Psoas muscle (tissue), 8 donors: ENCODE measurements around the gene DCHS2. TPM values are rescaled to one million over a fixed set of nuclear protein-coding genes. Genes with fewer than 3 reads are reported as not detected.

Experiments used
- ATAC-seq, 4 donors: fragments of 200-7000 bp; cut with Tn5 transposase; one replicate each; pipeline ENCODE4 v1.9.1; 2020; ENCODE audit warnings: moderate library complexity in 3 of 4, mild to moderate bottlenecking in 2 of 4
- DNase-seq, 2 donors: peaks; one replicate each; pipeline ENCODE4 v3.0.0-alpha.2; 2020
- H3K27ac ChIP-seq: fragments of 200-600 bp; one replicate; pipeline ENCODE4 v1.8.0; 2022
- H3K27me3 ChIP-seq, 3 donors: fragments of 200-600 bp in 1 of 3; one replicate each; pipeline versions ENCODE4 v1.6.1 to v1.8.0; 2013 to 2022; ENCODE audit warnings: low read length in 2 of 3, mild to moderate bottlenecking in 2 of 3, moderate library complexity in 1 of 3; ENCODE audit not compliant: insufficient read depth in 3 of 3
- H3K36me3 ChIP-seq, 2 donors: fragments of 200-600 bp in 1 of 2; one replicate each; pipeline versions ENCODE4 v1.6.1 to v1.8.0; 2013 to 2022; ENCODE audit warnings: low read depth in 1 of 2, mild to moderate bottlenecking in 1 of 2, moderate library complexity in 1 of 2; ENCODE audit not compliant: insufficient read depth in 1 of 2
- H3K4me1 ChIP-seq: fragments of 200-600 bp; one replicate; pipeline ENCODE4 v1.8.0; 2022
- H3K4me3 ChIP-seq: fragments of 200-600 bp; one replicate; pipeline ENCODE4 v1.8.0; 2022; ENCODE audit warnings: mild to moderate bottlenecking
- H3K9me3 ChIP-seq: fragments of 200-600 bp; one replicate; pipeline ENCODE4 v1.8.0; 2022
- WGBS, 3 donors: extraction: QIAGEN DNeasy Blood & Tissue Kit; methylation state at CpG; one replicate each; pipeline versions ENCODE4 v1.1.6 to v1.1.7; 2013; 5-methylcytosine and 5-hydroxymethylcytosine counted together
- intact Hi-C, 2 donors: fragments of 100-400 bp; cut with DNase I; formaldehyde crosslinking; loops; one replicate each; pipeline versions ENCODE4 v1.11.0 to v1.14.2; 2022
- polyA plus RNA-seq, 3 donors: library from polyadenylated mRNA; stranded (reverse); fragments of 200-250 nt; gene quantifications; one replicate each; pipeline ENCODE4 v1.2.3, GENCODE V29; 2013
- total RNA-seq, 4 donors: library from RNA; stranded (reverse); fragmentation: NEBNext Ultra II Directional in 2 of 4; extraction: Animal tissue kit (Norgen Biotek cat#: 25700) in 2 of 4; gene quantifications; one replicate each; pipeline versions ENCODE4 v1.2.1 to v1.2.4, GENCODE V29; 2021 to 2023
- TF ChIP-seq, protein P1 (sequence below): fragments of 200-600 bp; IDR thresholded peaks from one replicate; pipeline ENCODE4 v1.8.0; 2022; ENCODE audit warnings: antibody characterized with exemption
- donor health status: healthy with polysubstance abuse.
- donor health status: DM: no; HTN: no; CAD: no; lungs with moderate emphysema.
- donor health status: Bipolar disorder and iron deficiency.
- donor health status: healthy.
- donor health status: DM: yes; HTN: yes; CAD: no.
- donor health status: DM: no; HTN: no; CAD: no.
- donor health status: DM: no; HTN: no; CAD: no.
- donor health status: DM: yes; HTN: yes; CAD: no.

Gene DCHS2
- total and polyA plus RNA-seq, 7 donors: 0.01 to 0.84 (median 0.16) TPM; not detected in 1

- ATAC-seq: no peak
- TF ChIP-seq, protein P1, sequence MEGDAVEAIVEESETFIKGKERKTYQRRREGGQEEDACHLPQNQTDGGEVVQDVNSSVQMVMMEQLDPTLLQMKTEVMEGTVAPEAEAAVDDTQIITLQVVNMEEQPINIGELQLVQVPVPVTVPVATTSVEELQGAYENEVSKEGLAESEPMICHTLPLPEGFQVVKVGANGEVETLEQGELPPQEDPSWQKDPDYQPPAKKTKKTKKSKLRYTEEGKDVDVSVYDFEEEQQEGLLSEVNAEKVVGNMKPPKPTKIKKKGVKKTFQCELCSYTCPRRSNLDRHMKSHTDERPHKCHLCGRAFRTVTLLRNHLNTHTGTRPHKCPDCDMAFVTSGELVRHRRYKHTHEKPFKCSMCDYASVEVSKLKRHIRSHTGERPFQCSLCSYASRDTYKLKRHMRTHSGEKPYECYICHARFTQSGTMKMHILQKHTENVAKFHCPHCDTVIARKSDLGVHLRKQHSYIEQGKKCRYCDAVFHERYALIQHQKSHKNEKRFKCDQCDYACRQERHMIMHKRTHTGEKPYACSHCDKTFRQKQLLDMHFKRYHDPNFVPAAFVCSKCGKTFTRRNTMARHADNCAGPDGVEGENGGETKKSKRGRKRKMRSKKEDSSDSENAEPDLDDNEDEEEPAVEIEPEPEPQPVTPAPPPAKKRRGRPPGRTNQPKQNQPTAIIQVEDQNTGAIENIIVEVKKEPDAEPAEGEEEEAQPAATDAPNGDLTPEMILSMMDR: no peak
- H3K4me1 ChIP-seq: no peaks in the 10 kb centered on the region
- no peak overlapping the region for H3K27ac ChIP-seq
- WGBS, 3 donors: 70 to 79% (median 79%) methylated on average over 1 of the region's 1 CpG
- H3K27me3 ChIP-seq: no peaks in the 10 kb centered on the region
- no peaks in the 10 kb centered on the region for H3K36me3 ChIP-seq
- H3K4me3 ChIP-seq: no peak overlapping the region
- H3K9me3 ChIP-seq: no peaks in the 10 kb centered on the region
- DNase-seq: no peak
- intact Hi-C loops: no loop called here
Measured at GRCh38 chr4:154308207-154308606, 183.4 kb downstream of the DCHS2 start.

DNA sequence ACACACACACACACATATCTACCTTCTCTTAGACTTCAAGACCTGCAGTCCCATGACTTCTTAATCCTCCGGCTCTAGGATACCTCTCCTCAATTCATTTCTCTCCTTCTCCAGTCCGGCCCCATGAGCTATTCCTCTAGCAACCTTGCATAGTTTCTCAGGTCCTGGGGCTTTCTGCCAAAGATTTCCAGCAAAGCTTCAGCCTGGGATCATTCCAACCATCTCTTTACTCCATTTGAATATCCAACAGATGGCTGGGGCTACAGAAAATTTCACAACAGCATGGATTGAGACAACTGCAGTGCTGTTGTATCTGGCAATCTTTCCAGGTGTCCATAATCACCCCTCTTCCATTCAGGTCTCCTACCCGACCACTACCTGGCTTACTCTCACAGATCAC, 184.1 kb downstream of the DCHS2 start:
- intact Hi-C loops: no loop called here
- Histone ChIP-seq H3K9me3 (no peaks in the 10 kb centered on the region), H3K4me3 (no peak overlapping the region), H3K27me3 (no peaks in the 10 kb centered on the region), H3K27ac (no peak overlapping the region), H3K4me1 (no peaks in the 10 kb centered on the region), H3K36me3 (no peaks in the 10 kb centered on the region)
- ATAC-seq (no peak), DNase-seq (no peak)
- WGBS, 3 donors: 63 to 73% (median 69%) methylated on average over 3 of the region's 3 CpGs
- TF ChIP-seq, protein P1: no peak

DNA sequence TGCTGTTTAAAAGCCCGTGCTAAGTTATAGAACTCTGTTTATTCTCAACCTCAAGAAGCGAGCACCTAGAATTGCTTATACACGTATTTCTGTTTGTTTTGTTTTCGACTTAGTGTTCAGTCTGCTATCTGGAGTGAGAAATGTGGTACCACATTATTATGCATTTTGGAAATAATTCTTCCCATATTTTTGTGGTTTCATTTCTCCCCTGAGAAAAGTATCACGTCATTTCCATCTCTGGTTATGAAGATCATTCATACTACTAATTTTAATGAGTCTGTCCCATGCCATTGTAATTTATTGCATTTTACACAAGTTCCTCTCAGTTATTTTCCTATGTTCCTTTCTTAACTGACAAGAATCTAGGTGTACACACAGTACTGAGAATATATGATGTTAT, 186.0 kb downstream of the DCHS2 start:
- ATAC-seq: no peak
- no peaks in the 10 kb centered on the region for H3K9me3 ChIP-seq
- H3K27ac ChIP-seq: no peak overlapping the region
- TF ChIP-seq, protein P1: no peak
- no peaks in the 10 kb centered on the region for H3K4me1 ChIP-seq
- H3K36me3 ChIP-seq: no peaks in the 10 kb centered on the region
- DNase-seq: no peak
- no peak overlapping the region for H3K4me3 ChIP-seq
- H3K27me3 ChIP-seq: no peaks in the 10 kb centered on the region
- intact Hi-C loops: no loop called here
- 42 to 62% (median 49%) methylated on average over 5 of the region's 5 CpGs for WGBS, 3 donors

GRCh38 chr4:154304679-154305078, 186.9 kb downstream of the DCHS2 start:
- Histone ChIP-seq H3K4me3 (no peak overlapping the region), H3K9me3 (no peaks in the 10 kb centered on the region), H3K36me3 (no peaks in the 10 kb centered on the region), H3K4me1 (no peaks in the 10 kb centered on the region), H3K27me3 (no peaks in the 10 kb centered on the region), H3K27ac (no peak overlapping the region)
- intact Hi-C loops: no loop called here
- 75 to 76% (median 76%) methylated on average over 5 of the region's 5 CpGs for WGBS, 3 donors
- DNase-seq (no peak), ATAC-seq (no peak)
- TF ChIP-seq, protein P1: no peak

- intact Hi-C loops: no loop called here
- WGBS, 3 donors: 61 to 66% (median 65%) methylated on average over 4 of the region's 4 CpGs
- ATAC-seq: no peak
- DNase-seq: no peak
- TF ChIP-seq, protein P1: no peak
- Histone ChIP-seq H3K27me3 (no peaks in the 10 kb centered on the region), H3K4me1 (no peaks in the 10 kb centered on the region), H3K27ac (no peak overlapping the region), H3K36me3 (no peaks in the 10 kb centered on the region), H3K4me3 (no peak overlapping the region), H3K9me3 (no peaks in the 10 kb centered on the region)
Measured at GRCh38 chr4:154294652-154295350, 196.8 kb downstream of the DCHS2 start.
